Stomach (tissue), 9 donors: ENCODE data around the gene NUP214. TPM values are rescaled to one million over a fixed set of nuclear protein-coding genes. Genes with fewer than 3 reads are reported as not detected.
A peak's percentile ranks its signal among the peaks of the same experiment; 100 is the strongest.

Experiments
- DNase-seq, 2 donors: peaks; one replicate each; pipeline versions ENCODE4 v3.0.0 to v3.0.0-alpha.2; 2013 to 2019
- H3K27ac ChIP-seq, 5 donors: fragments of 200-600 bp in 4 of 5; sonication (generic) in 4 of 5; one replicate each; pipeline ENCODE4 v1.5.1; 2013 to 2019; ENCODE audit warnings: mild to moderate bottlenecking in 1 of 5, moderate library complexity in 1 of 5
- H3K27me3 ChIP-seq, 3 donors: fragments of 200-600 bp; sonication (generic); one replicate each; pipeline ENCODE4 v1.5.1; 2017 to 2019; ENCODE audit warnings: mixed run types in 1 of 3
- H3K36me3 ChIP-seq, 4 donors: fragments of 200-600 bp; sonication (generic); 1 replicate in 3 of 4; 2 replicates in 1 of 4; pipeline ENCODE4 v1.5.1; 2016 to 2019
- H3K4me1 ChIP-seq, 4 donors: fragments of 200-600 bp; sonication (generic); one replicate each; pipeline ENCODE4 v1.5.1; 2016 to 2019
- H3K4me3 ChIP-seq, 4 donors: fragments of 200-600 bp; sonication (generic) in 3 of 4; one replicate each; pipeline ENCODE4 v1.5.1; 2016 to 2019; ENCODE audit warnings: mild to moderate bottlenecking in 1 of 4
- H3K9me3 ChIP-seq, 4 donors: fragments of 200-600 bp; sonication (generic); one replicate each; pipeline ENCODE4 v1.5.1; 2016 to 2019
- CTCF ChIP-seq, 7 experiments: fragments of 450-650 bp in 4 of 7; fragments of 200-600 bp in 3 of 7; sonication (generic) in 3 of 7; IDR thresholded peaks; one replicate each; pipeline ENCODE4 v1.5.1; 2016 to 2019; ENCODE audit warnings: antibody characterized with exemption in 7 of 7, control low read depth in 2 of 7, mild to moderate bottlenecking in 1 of 7
- EP300 ChIP-seq: sonication (generic); formaldehyde crosslinking; IDR thresholded peaks from one replicate; pipeline ENCODE4 v1.6.1; 2017; ENCODE audit warnings: antibody characterized with exemption
- POLR2A ChIP-seq, 4 donors: fragments of 450-650 bp; IDR thresholded peaks; one replicate each; pipeline ENCODE4 v1.6.1; 2016; ENCODE audit warnings: antibody characterized with exemption in 4 of 4, control low read depth in 2 of 4, mild to moderate bottlenecking in 1 of 4, moderate library complexity in 1 of 4
- POLR2AphosphoS5 ChIP-seq, 3 donors: sonication (generic); formaldehyde crosslinking; IDR thresholded peaks; one replicate each; pipeline ENCODE4 v1.6.1; 2016; ENCODE audit warnings: antibody characterized with exemption in 3 of 3
- WGBS, 5 donors: extraction: QIAGEN DNeasy Blood & Tissue Kit in 3 of 5; methylation state at CpG; one replicate each; pipeline versions ENCODE4 v1.1.5 to v1.1.7; 2013 to 2018; 5-methylcytosine and 5-hydroxymethylcytosine counted together
- intact Hi-C: fragments of 100-400 bp; cut with DNase I; formaldehyde crosslinking; loops from one replicate; pipeline ENCODE4 v1.15.1; 2023; ENCODE audit warnings: low total_unique reads
- polyA plus RNA-seq, 3 donors: library from polyadenylated mRNA; stranded (reverse); fragments of 200-250 nt; gene quantifications; one replicate each; pipeline ENCODE4 v1.2.3, GENCODE V29; 2013
- total RNA-seq, 5 donors: library from RNA; depleted of rRNA; stranded (reverse); fragments of >200 nt; gene quantifications; one replicate each; pipeline versions ENCODE4 v1.1.0 to v1.2.3, GENCODE V29; 2014 to 2016
- donor health status: healthy with polysubstance abuse.
- donor health status: Bipolar disorder and iron deficiency.
- donor health status: healthy.

The NUP214 gene
- total and polyA plus RNA-seq, 8 donors = 21.7 to 111 (median 35.0) TPM

GRCh38 chr9:131126059-131126426 is 657 bp downstream of the NUP214 start:
- no peaks in the 10 kb centered on the region for H3K27me3 ChIP-seq
- DNase-seq = no peak
- peaks cover 30 to 43% (median 38%) of the 10 kb centered on the region in 4 donors for H3K36me3 ChIP-seq
- H3K4me3 ChIP-seq = peak overlapping the region; percentile 90 to 98 (median 95)
- no peaks in the 10 kb centered on the region for H3K9me3 ChIP-seq
- H3K4me1 ChIP-seq = peaks cover 21 to 31% (median 24%) of the 10 kb centered on the region in 4 donors
- 0 to 1% (median 0%) methylated on average over 11 of the region's 11 CpGs for WGBS, 5 donors
- no peak for TF ChIP-seq POLR2AphosphoS5 (IDR thresholded peaks at IDR 0.05)
- TF ChIP-seq POLR2A (IDR thresholded peaks at IDR 0.05) = no peak
- no peak for TF ChIP-seq CTCF (IDR thresholded peaks at IDR 0.05)
- no peak for TF ChIP-seq EP300
- peak overlapping the region; percentile 84 to 93 (median 92) for H3K27ac ChIP-seq
- intact Hi-C loops = no loop called here

GRCh38 chr9:131129183-131129582 is 3.8 kb downstream of the NUP214 start:
- Histone ChIP-seq H3K9me3 (no peaks in the 10 kb centered on the region), H3K4me1 (peaks cover 21 to 31% (median 24%) of the 10 kb centered on the region in 4 donors), H3K4me3 (no peak overlapping the region), H3K36me3 (peaks cover 54 to 74% (median 70%) of the 10 kb centered on the region in 4 donors), H3K27ac (no peak overlapping the region), H3K27me3 (no peaks in the 10 kb centered on the region)
- DNase-seq = no peak
- TF ChIP-seq EP300 (no peak), POLR2AphosphoS5 (IDR thresholded peaks at IDR 0.05) (no peak), CTCF (IDR thresholded peaks at IDR 0.05) (no peak), POLR2A (IDR thresholded peaks at IDR 0.05) (no peak)
- WGBS, 5 donors = 73 to 86% (median 80%) methylated on average over 3 of the region's 3 CpGs
- intact Hi-C loops = no loop called here

- Histone ChIP-seq H3K27ac (no peak overlapping the region), H3K27me3 (no peaks in the 10 kb centered on the region), H3K4me1 (no peaks in the 10 kb centered on the region), H3K36me3 (peaks cover 77 to 100% (median 96%) of the 10 kb centered on the region in 4 donors), H3K9me3 (no peaks in the 10 kb centered on the region), H3K4me3 (no peak overlapping the region)
- WGBS, 5 donors = 87 to 97% (median 92%) methylated on average over 2 of the region's 2 CpGs
- TF ChIP-seq POLR2AphosphoS5 (IDR thresholded peaks at IDR 0.05) = no peak
- no peak for TF ChIP-seq POLR2A (IDR thresholded peaks at IDR 0.05)
- TF ChIP-seq CTCF (IDR thresholded peaks at IDR 0.05) = no peak
- no peak for TF ChIP-seq EP300
- DNase-seq = peak in 1 of 2 donors; percentile 47
- intact Hi-C loops = no loop called here
These were observed 13.3 kb downstream of the NUP214 start for GRCh38 chr9:131138676-131139075.

GRCh38 chr9:131140112-131140511 is 14.7 kb downstream of the NUP214 start:
- Histone ChIP-seq H3K9me3 (no peaks in the 10 kb centered on the region), H3K27me3 (no peaks in the 10 kb centered on the region), H3K36me3 (peaks cover 77 to 100% (median 96%) of the 10 kb centered on the region in 4 donors), H3K27ac (no peak overlapping the region), H3K4me1 (no peaks in the 10 kb centered on the region), H3K4me3 (no peak overlapping the region)
- intact Hi-C loops = no loop called here
- DNase-seq = no peak
- no peak for TF ChIP-seq POLR2A (IDR thresholded peaks at IDR 0.05)
- TF ChIP-seq POLR2AphosphoS5 (IDR thresholded peaks at IDR 0.05) = no peak
- no peak for TF ChIP-seq CTCF (IDR thresholded peaks at IDR 0.05)
- no peak for TF ChIP-seq EP300
- WGBS, 5 donors = 91 to 98% (median 94%) methylated on average over 4 of the region's 4 CpGs
